Skeletal muscle tissue (tissue), 4 donors: ENCODE measurements around the gene GABRR1. TPM values are rescaled to one million over a fixed set of nuclear protein-coding genes. Genes with fewer than 3 reads are reported as not detected.

Experiments
- H3K27ac ChIP-seq: one replicate; pipeline ENCODE4 v1.7.0; 2013; ENCODE audit warnings: mild to moderate bottlenecking, low read depth, low read length, inconsistent platforms
- H3K27me3 ChIP-seq, 3 donors: one replicate each; pipeline ENCODE4 v1.7.0; 2013; ENCODE audit warnings: low read length in 3 of 3; ENCODE audit not compliant: control insufficient read depth in 3 of 3, insufficient read depth in 3 of 3
- H3K36me3 ChIP-seq, 3 donors: one replicate each; pipeline ENCODE4 v1.7.0; 2013; ENCODE audit warnings: low read length in 3 of 3; ENCODE audit not compliant: control insufficient read depth in 3 of 3, insufficient read depth in 3 of 3
- H3K4me1 ChIP-seq, 3 donors: one replicate each; pipeline ENCODE4 v1.7.0; 2013; ENCODE audit warnings: low read length in 3 of 3, mild to moderate bottlenecking in 3 of 3; ENCODE audit not compliant: control insufficient read depth in 3 of 3, insufficient read depth in 3 of 3
- H3K4me3 ChIP-seq, 3 donors: one replicate each; pipeline ENCODE4 v1.7.0; 2013; ENCODE audit warnings: low read length in 3 of 3
- H3K9ac ChIP-seq, 3 donors: one replicate each; pipeline ENCODE4 v1.7.0; 2013; ENCODE audit warnings: low read length in 3 of 3, mild to moderate bottlenecking in 3 of 3, moderate library complexity in 2 of 3, low read depth in 1 of 3
- H3K9me3 ChIP-seq, 3 donors: one replicate each; pipeline ENCODE4 v1.7.0; 2013; ENCODE audit warnings: low read length in 3 of 3; ENCODE audit not compliant: control insufficient read depth in 3 of 3
- total RNA-seq: library from RNA; depleted of rRNA; stranded (reverse); fragments of >200 nt; gene quantifications from one replicate; pipeline ENCODE4 v1.2.3, GENCODE V29; 2014
- donor health status: Osteomylitis.

The GABRR1 gene
- total RNA-seq, 1 donor from 2014 or later, result 0.52 TPM

DNA sequence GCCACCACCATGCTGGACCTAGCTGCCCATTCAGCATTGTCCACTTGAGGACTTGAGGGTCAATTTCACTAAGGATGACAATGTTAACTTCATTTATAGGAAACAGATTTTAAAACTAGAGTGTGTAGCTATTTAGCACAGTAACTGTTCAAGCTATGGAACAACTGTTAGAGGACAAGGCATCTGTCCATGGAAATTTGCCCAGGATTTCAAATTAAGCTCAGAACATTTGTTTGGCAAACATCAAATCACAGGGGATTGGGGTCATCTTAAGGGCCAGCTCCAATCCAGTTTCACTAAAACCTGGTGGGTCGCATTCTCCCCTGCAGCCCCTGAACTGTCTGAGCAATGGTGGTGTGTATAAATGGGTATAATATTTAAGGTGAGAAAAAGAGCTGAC is 36.2 kb downstream of the GABRR1 start:
- peaks cover 2 to 20% (median 13%) of the 10 kb centered on the region in 3 donors for H3K4me1 ChIP-seq
- H3K4me3 ChIP-seq, result no peak overlapping the region
- no peak overlapping the region for H3K27ac ChIP-seq

DNA sequence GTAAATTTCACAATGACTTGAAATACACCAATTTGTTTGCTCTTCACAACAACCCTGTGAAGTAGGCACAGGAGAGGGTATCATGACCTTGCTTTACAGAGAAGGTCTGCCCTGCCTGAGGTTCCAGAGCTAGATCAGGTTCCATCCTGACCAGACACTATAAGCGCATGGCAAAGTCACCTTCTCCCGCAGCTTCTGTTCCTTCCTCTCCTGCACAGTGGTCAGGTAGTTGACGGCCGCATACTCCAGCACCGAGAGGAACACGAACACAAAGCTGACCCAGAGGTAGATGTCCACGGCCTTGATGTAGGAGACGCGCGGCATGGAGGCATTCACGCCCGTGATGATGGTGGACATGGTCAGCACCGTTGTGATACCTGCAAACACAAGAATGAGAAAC is 37.0 kb downstream of the GABRR1 start:
- H3K4me3 ChIP-seq, result no peak overlapping the region
- peaks cover 2 to 19% (median 13%) of the 10 kb centered on the region in 3 donors for H3K4me1 ChIP-seq
- no peak overlapping the region for H3K9ac ChIP-seq
- H3K9me3 ChIP-seq, result no peaks in the 10 kb centered on the region
- no peaks in the 10 kb centered on the region for H3K27me3 ChIP-seq
- no peak overlapping the region for H3K27ac ChIP-seq
- H3K36me3 ChIP-seq, result no peaks in the 10 kb centered on the region

More for the DNA sequence above, 36.2 kb downstream of the GABRR1 start:
- Histone ChIP-seq H3K36me3 (no peaks in the 10 kb centered on the region), H3K9me3 (no peaks in the 10 kb centered on the region), H3K9ac (peak overlapping the region in 1 of 3 donors; percentile 13), H3K27me3 (no peaks in the 10 kb centered on the region)

DNA sequence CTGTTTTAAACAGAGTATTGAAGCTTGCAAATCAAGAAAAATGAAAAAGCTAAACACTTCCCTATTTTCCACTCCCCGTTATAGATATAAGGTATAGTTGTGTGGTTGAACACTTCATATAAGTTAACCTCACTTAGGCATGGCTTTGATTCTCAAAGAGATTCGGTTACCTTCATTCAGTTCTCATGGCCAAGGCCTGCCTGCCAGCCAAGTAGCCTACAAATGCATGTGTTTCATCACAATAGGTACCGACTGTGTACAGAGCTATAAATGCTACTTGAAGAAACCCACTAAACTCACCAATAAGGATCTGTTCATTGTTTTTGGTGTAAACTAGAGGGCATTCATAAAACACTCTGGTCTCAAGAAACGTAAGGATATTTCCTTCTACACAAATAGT is 43.5 kb downstream of the GABRR1 start:
- Histone ChIP-seq H3K36me3 (no peaks in the 10 kb centered on the region), H3K27ac (no peak overlapping the region), H3K4me3 (no peak overlapping the region), H3K27me3 (no peaks in the 10 kb centered on the region), H3K4me1 (peaks cover 0 to 3% (median 0%) of the 10 kb centered on the region in 3 donors), H3K9me3 (no peaks in the 10 kb centered on the region), H3K9ac (no peak overlapping the region)

DNA sequence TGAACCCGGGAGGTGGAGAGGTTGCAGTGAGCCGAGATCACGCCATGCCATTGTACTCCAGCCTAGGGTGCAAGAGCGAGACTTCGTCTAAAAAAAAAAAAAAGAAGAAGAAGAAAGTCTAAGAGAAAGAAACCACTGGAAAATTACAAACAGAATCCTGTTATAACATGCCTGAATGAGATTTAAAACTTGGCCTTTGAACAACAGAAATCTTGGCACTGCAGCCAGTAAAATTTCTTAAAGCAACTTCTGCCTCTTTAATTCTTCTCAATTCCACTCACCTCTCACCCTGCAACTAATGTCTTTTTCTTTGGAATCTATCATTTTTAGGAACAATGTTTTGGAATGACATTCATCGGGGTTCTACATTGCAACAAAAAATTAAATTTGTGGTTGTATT is 45.0 kb downstream of the GABRR1 start:
- Histone ChIP-seq H3K9ac (no peak overlapping the region), H3K36me3 (no peaks in the 10 kb centered on the region), H3K4me3 (no peak overlapping the region)

DNA sequence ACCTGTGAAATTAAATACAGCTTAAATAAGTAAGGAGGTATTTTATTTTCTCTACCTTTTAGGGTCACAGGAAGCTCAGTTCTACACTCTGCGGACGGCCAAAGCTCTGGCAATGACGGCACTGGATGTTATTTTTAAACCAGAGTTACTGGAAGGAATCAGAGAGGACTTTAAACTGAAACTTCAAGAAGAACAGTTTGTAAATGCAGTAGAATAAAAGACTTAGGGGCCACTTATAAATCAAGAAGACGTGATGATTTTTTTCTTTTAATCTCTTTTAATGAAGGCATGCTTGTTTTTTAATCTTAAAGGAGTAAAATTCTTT is 55.1 kb downstream of the GABRR1 start:
- Histone ChIP-seq H3K27me3 (no peaks in the 10 kb centered on the region), H3K4me1 (peaks cover 8 to 21% (median 18%) of the 10 kb centered on the region in 3 donors), H3K27ac (peak overlapping the region; percentile 83), H3K9me3 (no peaks in the 10 kb centered on the region), H3K36me3 (peaks cover 14 to 35% (median 31%) of the 10 kb centered on the region in 3 donors), H3K9ac (peak overlapping the region; percentile 48 to 66 (median 52)), H3K4me3 (peak overlapping the region in 2 of 3 donors; percentile 8 to 32)

More for the DNA sequence above, 45.0 kb downstream of the GABRR1 start:
- no peaks in the 10 kb centered on the region for H3K27me3 ChIP-seq
- no peaks in the 10 kb centered on the region for H3K9me3 ChIP-seq
- no peak overlapping the region for H3K27ac ChIP-seq
- peaks cover 0 to 3% (median 0%) of the 10 kb centered on the region in 3 donors for H3K4me1 ChIP-seq

DNA sequence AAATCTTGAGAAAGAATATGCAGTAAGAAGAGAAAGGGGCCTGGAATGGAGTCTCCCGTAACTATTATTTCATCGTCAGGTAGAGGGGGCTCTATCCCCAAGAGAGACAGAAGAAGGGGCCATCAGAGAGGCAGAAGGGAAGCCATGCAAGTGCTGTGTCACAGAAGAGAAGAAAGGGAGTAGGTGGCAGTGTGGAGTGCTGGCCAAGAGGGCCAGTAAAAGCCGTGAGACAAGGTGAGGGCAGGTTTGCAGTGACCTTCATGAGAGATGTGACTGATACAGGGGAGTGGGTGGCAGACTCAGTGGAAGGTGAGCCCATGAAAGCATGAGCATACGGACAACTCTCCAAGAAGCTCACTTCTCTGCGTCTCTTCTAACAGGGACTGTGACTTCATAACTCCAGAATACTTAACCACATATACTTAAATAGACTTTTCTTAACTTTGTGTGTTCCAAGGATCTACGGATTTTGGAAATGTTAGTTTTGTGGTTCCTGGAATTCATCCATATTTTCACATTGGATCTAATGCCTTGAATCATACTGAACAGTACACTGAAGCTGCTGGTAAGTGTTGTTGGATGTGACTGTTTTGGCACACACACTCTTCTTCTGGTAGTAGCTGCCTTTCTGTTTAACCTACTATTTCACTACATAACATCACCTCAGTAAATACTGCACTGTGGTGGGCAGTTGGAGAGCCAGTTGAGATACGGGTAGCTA is 55.7 kb downstream of the GABRR1 start:
- Histone ChIP-seq H3K36me3 (peaks cover 14 to 37% (median 33%) of the 10 kb centered on the region in 3 donors), H3K9me3 (no peaks in the 10 kb centered on the region), H3K27ac (peak overlapping the region; percentile 83), H3K4me1 (peaks cover 8 to 21% (median 18%) of the 10 kb centered on the region in 3 donors), H3K9ac (peak overlapping the region; percentile 48 to 66 (median 52)), H3K27me3 (no peaks in the 10 kb centered on the region), H3K4me3 (peak overlapping the region in 2 of 3 donors; percentile 32 to 46)

DNA sequence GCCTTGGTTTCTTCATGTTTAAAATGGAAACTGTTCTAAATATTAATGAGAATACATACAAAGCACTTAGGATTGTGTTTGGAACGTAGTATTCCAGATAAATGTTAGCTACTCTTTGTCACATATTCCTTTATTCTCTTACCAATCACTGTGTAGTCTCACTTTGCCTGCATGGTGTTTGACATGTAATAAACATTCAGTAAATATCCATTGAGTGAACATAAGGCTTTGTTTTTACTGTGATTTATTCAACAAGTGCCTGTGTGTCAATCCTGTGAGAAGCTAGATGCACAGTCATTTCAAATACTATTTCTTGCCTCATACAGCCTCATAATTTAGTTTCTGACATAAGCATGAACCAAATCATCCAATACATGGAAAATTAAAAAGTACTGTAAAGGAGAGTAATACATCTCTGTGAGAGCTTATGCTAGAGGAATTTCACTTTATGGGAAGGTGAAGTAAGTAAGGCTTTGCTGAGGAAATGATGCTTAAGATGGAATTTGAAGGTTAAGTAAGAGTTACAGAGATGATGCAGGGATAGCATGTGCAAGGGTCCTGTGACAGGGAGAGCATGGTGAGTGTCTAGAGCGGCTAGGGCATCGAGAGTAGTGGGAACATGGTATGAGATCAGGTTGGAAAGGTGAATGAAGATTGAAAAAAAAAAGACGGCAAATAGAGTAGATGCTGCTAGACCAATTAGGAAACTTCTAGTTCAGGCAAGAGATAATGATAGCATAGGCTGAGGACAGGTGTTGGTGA is 56.6 kb downstream of the GABRR1 start:
- Histone ChIP-seq H3K27ac (peak overlapping the region; percentile 83), H3K9me3 (no peaks in the 10 kb centered on the region), H3K4me3 (no peak overlapping the region), H3K36me3 (peaks cover 14 to 36% (median 34%) of the 10 kb centered on the region in 3 donors), H3K9ac (no peak overlapping the region), H3K4me1 (peaks cover 8 to 21% (median 18%) of the 10 kb centered on the region in 3 donors), H3K27me3 (no peaks in the 10 kb centered on the region)

DNA sequence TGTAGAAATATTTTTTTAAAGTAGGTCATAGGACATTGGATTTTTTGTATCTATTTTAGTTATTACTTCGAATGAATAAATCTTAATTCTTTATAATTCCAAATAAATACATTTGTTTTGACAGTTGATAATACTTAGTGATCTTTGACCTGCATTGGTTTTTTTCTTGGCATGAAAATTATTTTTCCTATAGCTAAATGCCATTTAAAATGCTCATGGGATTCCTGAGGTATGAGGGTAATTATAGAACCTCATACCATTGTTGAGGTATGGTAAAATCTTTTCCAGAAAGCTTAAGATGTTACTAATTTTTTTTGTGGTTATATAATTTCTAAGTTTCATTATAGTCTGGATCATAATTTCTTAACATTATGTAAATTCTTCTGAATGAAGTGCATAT is 63.0 kb downstream of the GABRR1 start:
- no peaks in the 10 kb centered on the region for H3K27me3 ChIP-seq
- H3K36me3 ChIP-seq, result peaks cover 11 to 34% (median 23%) of the 10 kb centered on the region in 3 donors
- H3K9ac ChIP-seq, result no peak overlapping the region
- H3K4me3 ChIP-seq, result no peak overlapping the region
- H3K9me3 ChIP-seq, result no peaks in the 10 kb centered on the region
- peaks cover 0 to 4% (median 0%) of the 10 kb centered on the region in 3 donors for H3K4me1 ChIP-seq
- no peak overlapping the region for H3K27ac ChIP-seq

DNA sequence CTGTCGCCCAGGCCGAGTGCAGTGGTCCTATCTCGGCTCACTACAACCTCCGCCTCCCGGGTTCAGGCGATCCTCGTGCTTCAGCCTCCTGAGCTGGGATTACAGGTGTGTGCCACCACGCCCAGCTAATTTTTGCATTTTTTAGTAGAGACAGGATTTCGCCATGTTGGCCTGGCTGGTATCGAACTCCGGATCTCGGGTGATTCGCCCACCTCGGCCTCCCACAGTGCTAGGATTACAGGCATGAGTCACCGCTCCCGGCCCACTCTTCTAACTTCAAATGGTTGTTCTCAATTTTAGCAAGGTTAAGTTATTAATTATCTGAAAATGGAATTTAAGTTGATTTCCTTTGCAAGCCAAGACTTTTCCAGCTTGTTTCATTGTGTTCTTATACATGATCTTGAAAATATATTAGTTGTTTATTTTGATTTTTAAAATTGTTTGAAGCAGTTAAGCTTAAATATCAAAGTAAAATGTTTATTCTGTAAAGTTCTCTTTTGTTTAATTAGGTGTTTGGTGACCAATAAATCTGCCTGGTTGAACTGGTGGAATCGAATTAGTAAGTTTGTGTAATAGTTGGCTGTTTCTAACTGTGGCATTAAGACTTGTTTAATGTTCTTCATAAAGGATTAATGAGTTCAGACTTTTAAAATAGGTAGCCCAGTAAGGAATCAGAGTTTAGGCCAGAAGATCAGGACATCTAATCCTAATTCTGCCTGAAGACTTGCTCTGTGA is 69.0 kb downstream of the GABRR1 start:
- Histone ChIP-seq H3K4me3 (peak overlapping the region; percentile 31 to 89 (median 41)), H3K27ac (peak overlapping the region; percentile 99)

More for the DNA sequence above, 69.0 kb downstream of the GABRR1 start:
- Histone ChIP-seq H3K9ac (peak overlapping the region in 2 of 3 donors; percentile 54 to 97), H3K36me3 (peaks cover 7 to 14% (median 9%) of the 10 kb centered on the region in 3 donors), H3K9me3 (no peaks in the 10 kb centered on the region), H3K4me1 (peaks cover 2 to 18% (median 10%) of the 10 kb centered on the region in 3 donors), H3K27me3 (no peaks in the 10 kb centered on the region)
